GM19099 (cell line): ENCODE data around the gene B4GALT2.

Experiments
- POLR2A ChIP-seq: IDR thresholded peaks from 3 replicates; pipeline ENCODE4 v1.6.1; 2011; ENCODE audit warnings: low read depth; ENCODE audit not compliant: insufficient read length; ENCODE audit errors: extremely low read depth

B4GALT2 gene

GRCh38 chr1:43974443-43975248 is 4.4 kb upstream of the B4GALT2 start, which contains the start of gene ATP6V0B:
TSS of gene ATP6V0B (plus strand) at chr1:43974960. CDS start at chr1:43975041, 81 bp downstream.
- peak; percentile 84 for TF ChIP-seq POLR2A

DNA sequence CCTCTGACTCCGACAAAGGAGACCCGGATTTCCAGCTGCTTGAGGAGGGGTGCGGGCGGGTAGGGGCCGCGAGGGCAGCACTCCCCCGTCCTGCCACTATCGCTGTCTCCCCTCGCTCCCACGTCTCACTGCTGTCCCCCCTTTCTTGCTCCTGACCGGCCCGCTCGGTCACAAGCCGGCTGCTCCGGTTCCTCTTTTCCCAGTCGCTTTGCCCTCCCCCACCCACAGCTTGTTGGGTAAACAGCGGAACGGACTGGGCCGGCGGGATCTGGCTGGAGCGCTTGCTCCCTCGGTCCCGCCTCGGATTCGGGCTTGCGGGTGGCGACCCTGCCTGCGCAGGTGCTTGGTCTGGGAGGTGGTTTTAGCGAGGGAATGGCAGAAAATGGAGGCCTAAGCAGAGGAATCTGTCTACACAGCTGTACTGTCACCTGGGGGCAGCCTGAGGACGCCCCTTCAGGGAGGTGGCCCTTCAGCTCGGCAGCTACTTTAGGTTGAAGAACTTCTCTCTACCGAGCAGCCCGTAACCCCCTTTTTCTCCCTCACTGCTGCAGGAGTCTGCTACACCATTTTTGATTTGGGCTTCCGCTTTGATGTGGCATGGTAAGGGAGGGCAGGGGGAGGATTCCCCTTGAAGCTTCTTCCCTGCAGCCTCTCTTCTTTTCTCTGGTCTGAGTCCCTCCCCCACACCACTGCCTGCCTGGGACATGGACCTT is 3.6 kb upstream of the B4GALT2 start:
- no peak for TF ChIP-seq POLR2A

GRCh38 chr1:43976045-43976444 is 3.0 kb upstream of the B4GALT2 start:
- no peak for TF ChIP-seq POLR2A

DNA sequence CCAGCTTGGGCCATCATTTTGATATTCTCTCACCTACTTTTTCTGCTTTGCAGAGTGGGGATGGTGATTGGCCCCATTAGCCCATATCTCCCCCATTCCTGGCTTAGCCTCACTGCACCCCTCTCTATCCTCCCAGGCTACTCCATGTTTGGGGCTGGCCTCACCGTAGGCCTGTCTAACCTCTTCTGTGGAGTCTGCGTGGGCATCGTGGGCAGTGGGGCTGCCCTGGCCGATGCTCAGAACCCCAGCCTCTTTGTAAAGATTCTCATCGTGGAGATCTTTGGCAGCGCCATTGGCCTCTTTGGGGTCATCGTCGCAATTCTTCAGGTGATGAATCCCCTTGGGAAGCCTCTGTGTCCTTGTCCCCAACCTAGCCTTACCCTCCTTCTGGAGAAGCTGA is 2.1 kb upstream of the B4GALT2 start:
- no peak for TF ChIP-seq POLR2A

GRCh38 chr1:43977376-43978263 is 1.4 kb upstream of the B4GALT2 start:
- TF ChIP-seq POLR2A = no peak

DNA sequence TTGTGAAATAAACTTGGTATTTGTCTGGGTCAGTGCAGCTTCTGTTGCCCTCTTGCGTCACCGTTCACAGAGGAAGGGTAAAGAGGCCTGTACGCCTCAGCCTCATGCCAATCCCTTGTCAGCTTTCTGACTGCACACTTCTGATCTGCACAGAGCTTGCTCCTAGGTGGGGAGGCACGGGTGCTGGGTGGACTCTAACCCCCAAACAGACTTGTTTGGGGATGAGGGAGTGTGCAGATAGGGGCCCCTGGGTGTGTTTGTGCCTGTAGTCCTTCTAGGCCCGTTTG is 803 bp upstream of the B4GALT2 start:
- no peak for TF ChIP-seq POLR2A

DNA sequence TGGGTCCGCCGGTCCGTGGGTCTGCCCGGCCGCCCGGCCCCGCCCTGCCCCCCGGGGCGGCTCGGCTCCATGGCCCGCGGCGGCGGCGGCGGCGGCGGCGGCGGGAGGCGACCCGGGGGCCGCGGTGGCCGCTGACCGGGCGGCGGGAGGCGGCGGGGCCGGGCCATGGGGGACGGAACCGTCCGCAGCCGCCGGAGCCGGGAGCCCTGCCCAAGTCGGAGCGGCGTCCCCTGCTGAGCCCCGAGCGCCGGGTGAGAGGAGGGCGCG is 184 bp downstream of the B4GALT2 start:
- TF ChIP-seq POLR2A = no peak

GRCh38 chr1:43979528-43980254 is 681 bp downstream of the B4GALT2 start:
- no peak for TF ChIP-seq POLR2A

DNA sequence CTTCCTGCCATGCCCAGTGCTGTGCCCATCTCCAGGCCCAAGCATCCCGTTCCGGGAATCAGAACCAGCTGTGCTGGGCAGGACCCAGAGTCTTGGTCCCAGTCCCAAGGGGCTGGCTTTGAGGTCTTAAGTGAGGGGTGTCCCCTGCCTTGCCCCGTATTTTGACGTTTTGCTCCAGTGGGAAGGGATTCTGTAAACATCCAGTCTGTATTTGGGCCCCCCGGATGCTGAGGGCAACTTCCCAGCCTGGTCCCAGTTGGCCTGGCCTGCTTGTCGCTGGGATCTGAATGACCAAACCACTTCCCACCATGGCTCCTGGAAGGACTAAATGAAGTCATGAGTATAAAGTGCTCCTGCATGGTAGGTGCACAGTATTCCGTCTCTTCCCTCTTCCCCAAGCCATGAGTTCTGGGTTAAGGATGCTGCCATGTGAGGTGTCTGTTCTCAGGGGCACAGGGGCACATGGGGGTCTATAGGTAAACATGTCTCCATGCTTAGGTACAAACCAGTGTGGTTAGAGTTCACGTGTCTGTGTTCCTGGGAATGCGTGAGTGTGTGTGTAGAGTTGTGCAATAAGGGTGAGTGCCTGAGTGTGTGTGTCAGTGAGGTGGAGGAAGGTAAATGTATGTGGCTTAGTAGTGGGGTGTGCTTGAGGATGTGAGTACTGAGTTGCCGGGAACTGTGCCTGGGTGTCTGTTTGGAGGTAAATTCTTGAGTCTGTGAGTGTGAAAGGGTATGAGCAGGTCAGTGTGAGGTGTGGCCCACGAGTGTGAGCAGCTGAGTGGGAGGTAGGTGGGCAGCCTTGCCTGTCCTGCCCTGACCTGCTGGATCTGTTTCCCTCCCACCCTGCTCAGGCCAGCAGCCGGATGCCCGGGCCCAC is 1.5 kb downstream of the B4GALT2 start:
- TF ChIP-seq POLR2A = no peak

DNA sequence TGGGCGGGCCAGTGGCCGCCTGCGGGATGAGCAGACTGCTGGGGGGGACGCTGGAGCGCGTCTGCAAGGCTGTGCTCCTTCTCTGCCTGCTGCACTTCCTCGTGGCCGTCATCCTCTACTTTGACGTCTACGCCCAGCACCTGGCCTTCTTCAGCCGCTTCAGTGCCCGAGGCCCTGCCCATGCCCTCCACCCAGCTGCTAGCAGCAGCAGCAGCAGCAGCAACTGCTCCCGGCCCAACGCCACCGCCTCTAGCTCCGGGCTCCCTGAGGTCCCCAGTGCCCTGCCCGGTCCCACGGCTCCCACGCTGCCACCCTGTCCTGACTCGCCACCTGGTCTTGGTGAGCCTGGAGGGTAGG is 2.1 kb downstream of the B4GALT2 start:
- TF ChIP-seq POLR2A = no peak

GRCh38 chr1:43981636-43982035 is 2.6 kb downstream of the B4GALT2 start:
- TF ChIP-seq POLR2A = no peak

DNA sequence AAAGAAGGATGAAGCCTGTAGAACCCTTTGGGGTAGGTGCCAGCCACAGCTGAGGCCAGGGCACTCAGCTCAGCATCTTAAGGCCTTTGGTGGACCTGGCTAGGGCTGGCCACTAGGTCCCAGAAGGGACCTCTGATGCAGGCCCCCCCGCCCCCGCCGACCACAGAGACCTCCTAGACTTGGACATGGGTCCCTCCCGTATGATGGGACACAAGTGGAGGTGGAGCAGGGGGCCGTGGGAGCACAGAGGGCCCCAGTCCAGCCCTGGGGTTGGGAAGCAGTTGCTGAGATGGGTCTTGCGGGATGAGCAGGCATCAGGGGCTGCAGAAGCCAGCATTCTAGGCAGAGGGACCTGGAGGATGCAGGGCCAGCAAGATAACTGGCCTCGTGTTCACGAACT is 3.2 kb downstream of the B4GALT2 start:
- no peak for TF ChIP-seq POLR2A

- no peak for TF ChIP-seq POLR2A
Measured at GRCh38 chr1:43982808-43983207, 3.8 kb downstream of the B4GALT2 start.

DNA sequence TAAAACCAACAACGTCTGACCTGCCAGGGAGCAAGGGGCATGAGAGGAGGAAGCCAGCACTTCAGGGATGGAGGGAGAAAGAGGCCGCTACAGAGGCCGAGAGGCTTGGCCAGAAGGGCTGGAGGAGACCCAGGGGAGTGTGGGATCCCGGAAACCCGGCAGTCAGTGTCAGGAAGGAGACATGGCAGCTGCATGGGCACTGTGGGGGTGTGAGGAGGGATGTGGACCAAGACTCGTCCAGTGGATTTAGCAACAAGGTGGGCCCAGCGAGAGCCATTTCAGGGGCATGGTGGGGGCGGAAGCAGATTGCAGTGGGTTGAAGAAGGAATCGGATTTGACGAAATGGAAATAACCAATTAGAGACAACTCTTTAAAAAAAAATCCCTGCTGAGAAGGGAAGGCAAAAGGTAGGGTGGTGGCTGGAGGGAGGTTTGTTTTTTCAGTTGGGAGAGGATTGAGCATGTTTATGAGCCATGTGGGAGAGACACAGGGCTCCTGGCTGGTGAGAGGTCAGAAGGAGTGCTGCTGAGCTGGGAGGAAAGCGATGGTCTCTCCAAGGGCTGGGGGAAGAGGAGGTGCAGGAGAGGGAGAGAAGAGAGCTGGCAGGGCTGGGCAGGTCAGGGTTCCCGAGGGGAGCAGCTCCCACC is 4.4 kb downstream of the B4GALT2 start:
- TF ChIP-seq POLR2A = no peak
